GM12878 (cell line): ENCODE measurements around the gene FUBP1. TPM values are rescaled to one million over a fixed set of nuclear protein-coding genes. Genes with fewer than 3 reads are reported as not detected.

ENCODE experiments used
- ATAC-seq: fragments of 200-7000 bp; cut with Tn5 transposase; 3 replicates; pipeline ENCODE4 v1.9.1; 2020; ENCODE audit warnings: mild to moderate bottlenecking, moderate library complexity
- BruUV-seq: library from RNA; stranded (reverse); fragments of 400-500 nt; replicated peaks from 2 replicates; lab custom pipeline; 2021; lab: Mats Ljungman, UMichigan
- CTCF ChIA-PET: fragments of 300-600 bp; sonication (Branson Sonifier 250); formaldehyde crosslinking; extraction: SDS; loops from one replicate; lab custom pipeline; 2021; ENCODE audit warnings: inconsistent platforms; lab: Yijun Ruan, JAX
- POLR2A ChIA-PET: fragments of 350-600 bp; formaldehyde crosslinking; extraction: SDS; loops from one replicate; lab custom pipeline; 2021; ENCODE audit warnings: inconsistent platforms; lab: Charles Lee
- RAD21 ChIA-PET: fragments of 300-600 bp; sonication (Branson Sonifier 250); formaldehyde crosslinking; loops from one replicate; lab custom pipeline; 2023; ENCODE audit warnings: antibody characterized with exemption; ENCODE audit not compliant: unreplicated experiment; lab: Charles Lee
- SMC1A ChIA-PET: fragments of 300-600 bp; sonication (Branson Sonifier 250); formaldehyde crosslinking; loops from one replicate; lab custom pipeline; 2023; ENCODE audit not compliant: unreplicated experiment, uncharacterized antibody; lab: Charles Lee
- DNase-seq: peaks from one replicate; pipeline ENCODE4 v3.0.0-alpha.2; 2011; ENCODE audit warnings: low read depth, low spot score
- FAIRE-seq: peaks from 3 replicates; lab custom pipeline; 2011; peaks lifted over from hg19 to GRCh38; lab: Jason Lieb, UNC
- H2AFZ ChIP-seq: 2 replicates; pipeline ENCODE4 v1.6.0; 2011; ENCODE audit warnings: low read depth, low read length, control low read depth; ENCODE audit not compliant: control insufficient read depth
- H3K27ac ChIP-seq: 2 replicates; pipeline ENCODE4 v1.5.1; 2011; ENCODE audit warnings: control low read depth; ENCODE audit not compliant: control insufficient read depth, insufficient read depth
- H3K27me3 ChIP-seq, 2 experiments: replicated peaks in 1 of 2; 2 replicates each; pipeline versions ENCODE4 v1.6.0 to v1.6.1; 2011; ENCODE audit warnings: low read length in 1 of 2; ENCODE audit not compliant: control insufficient read depth in 2 of 2, insufficient read depth in 2 of 2
- H3K36me3 ChIP-seq, 2 experiments: 2 replicates each; pipeline ENCODE4 v1.5.1; 2011; ENCODE audit warnings: low read length in 1 of 2; ENCODE audit not compliant: control insufficient read depth in 2 of 2, insufficient read depth in 2 of 2
- H3K4me1 ChIP-seq: 2 replicates; pipeline ENCODE4 v1.6.1; 2011; ENCODE audit warnings: mild to moderate bottlenecking, low read length, moderate library complexity, mixed read lengths; ENCODE audit not compliant: control insufficient read depth, insufficient read depth
- H3K4me2 ChIP-seq: 2 replicates; pipeline ENCODE4 v1.6.0; 2011; ENCODE audit warnings: control low read depth; ENCODE audit not compliant: control insufficient read depth, insufficient read depth
- H3K4me3 ChIP-seq: fragments of 200-600 bp; sonication (generic); 2 replicates; pipeline ENCODE4 v1.5.1; 2016
- H3K79me2 ChIP-seq: 2 replicates; pipeline ENCODE4 v1.6.0; 2011; ENCODE audit warnings: low read length; ENCODE audit not compliant: control insufficient read depth, insufficient read depth
- H3K9ac ChIP-seq: 2 replicates; pipeline ENCODE4 v1.8.0; 2011; ENCODE audit warnings: low read length, control low read depth, mixed read lengths; ENCODE audit not compliant: control insufficient read depth, insufficient read depth
- H3K9me3 ChIP-seq: replicated peaks from 3 replicates; pipeline ENCODE4 v1.5.1; 2011; ENCODE audit warnings: mild to moderate bottlenecking, low read length; ENCODE audit not compliant: control insufficient read depth, insufficient read depth
- H4K20me1 ChIP-seq: 2 replicates; pipeline ENCODE4 v1.6.0; 2011; ENCODE audit not compliant: control insufficient read depth, insufficient read depth
- GABPA ChIP-seq: IDR thresholded peaks from 2 replicates; pipeline ENCODE4 v1.6.1; 2014; ENCODE audit warnings: antibody characterized with exemption, low read depth, mild to moderate bottlenecking, inconsistent platforms
- RELA ChIP-seq: fragments of 450-650 bp; IDR thresholded peaks from 2 replicates; pipeline ENCODE4 v1.8.0; 2014; ENCODE audit warnings: borderline replicate concordance; ENCODE audit not compliant: partially characterized antibody
- RUNX3 ChIP-seq: IDR thresholded peaks from 2 replicates; pipeline ENCODE4 v1.6.1; 2012; ENCODE audit warnings: low read length, inconsistent platforms
- SMC3 ChIP-seq: IDR thresholded peaks from 2 replicates; pipeline ENCODE4 v1.6.1; 2011; ENCODE audit warnings: low read length, improper control_type of control experiment, borderline replicate concordance
- WGBS: methylation state at CpG from one replicate; pipeline ENCODE4 v1.1.6; 2016; ENCODE audit warnings: low lambda C conversion rate; ENCODE audit not compliant: insufficient replicate concordance, insufficient coverage; ENCODE audit errors: missing lambda C conversion rate; 5-methylcytosine and 5-hydroxymethylcytosine counted together
- in situ Hi-C: fragments of 300-500 bp; cut with MboI; formaldehyde crosslinking; loops from 9 replicates; pipeline ENCODE4 v1.14.3; 2018; ENCODE audit warnings: mixed read lengths
- intact Hi-C: fragments of 100-400 bp; cut with micrococcal nuclease; formaldehyde crosslinking; loops from one replicate; pipeline ENCODE4 v1.14.2; 2022; ENCODE audit not compliant: unreplicated experiment
- polyA plus RNA-seq, 11 experiments: library from polyadenylated mRNA; depleted of rRNA in 4 of 11; unstranded in 6 of 11; stranded (reverse) in 5 of 11; fragments of >200 nt; fragmentation: Nextera tagmentation in 4 of 11; fragmentation: Illumina TruSeq in 1 of 11; extraction: Ambion mirVana in 4 of 11; extraction: Trizol in 1 of 11; gene quantifications; 1 replicate in 1 of 11; 2 replicates in 10 of 11; pipeline versions ENCODE4 v1.2.1 to v1.2.3, GENCODE V29; 2011 to 2016; ENCODE audit warnings: inconsistent platforms in 2 of 11, missing spikeins in 2 of 11, low read depth in 1 of 11
- total RNA-seq, 4 experiments: library from RNA; depleted of rRNA in 3 of 4; stranded (reverse); fragments of >200 nt in 3 of 4; fragmentation: Illumina TruSeq in 1 of 4; extraction: Trizol in 1 of 4; gene quantifications; 2 replicates each; pipeline versions ENCODE4 v1.2.1 to v1.2.3, GENCODE V29; 2013 to 2021
- TF ChIP-seq, protein P1 (sequence below): IDR thresholded peaks from 2 replicates; pipeline ENCODE4 v1.6.1; 2012; ENCODE audit warnings: low read length, inconsistent platforms

Gene FUBP1
- total and polyA plus RNA-seq, 10 of the 15 experiments (the other 5 are each of a cell fraction or from before 2014, with no cell fraction given): 110 to 343 (median 191) TPM

- ChIA-PET CTCF (interaction anchor here (1.0 kb wide), 2 partner anchors 51 to 187 kb away, joined by 4 read pairs; partner anchors contain the start of gene FUBP1), POLR2A (interaction anchor here (0.6 to 1.1 kb wide), 3 partner anchors 10 to 51 kb away, joined by 3 read pairs; partner anchors contain the start of gene FUBP1), SMC1A (interaction anchor here (0.6 to 1.6 kb wide), 4 partner anchors 8 to 1393 kb away, joined by 3 read pairs; no protein-coding TSS in a partner anchor)
- intact Hi-C loops: no loop called here
- Histone ChIP-seq H4K20me1 (no peaks in the 10 kb centered on the region), H3K4me1 (peaks cover 4% of the 10 kb centered on the region; the same call in 1 of the 2 replicates), H3K79me2 (peaks cover 3% of the 10 kb centered on the region), H3K27me3 (no peaks in the 10 kb centered on the region), H3K9ac (peak overlapping the region; percentile 13; the same call in 1 of the 2 replicates)
- ATAC-seq: peak; percentile 63
- TF ChIP-seq RUNX3 (peak; percentile 76), GABPA (0 out of 2 replicates have a peak, but pooled peaks have one; percentile 13), SMC3 (no peak), RELA (no peak)
- TF ChIP-seq, protein P1, sequence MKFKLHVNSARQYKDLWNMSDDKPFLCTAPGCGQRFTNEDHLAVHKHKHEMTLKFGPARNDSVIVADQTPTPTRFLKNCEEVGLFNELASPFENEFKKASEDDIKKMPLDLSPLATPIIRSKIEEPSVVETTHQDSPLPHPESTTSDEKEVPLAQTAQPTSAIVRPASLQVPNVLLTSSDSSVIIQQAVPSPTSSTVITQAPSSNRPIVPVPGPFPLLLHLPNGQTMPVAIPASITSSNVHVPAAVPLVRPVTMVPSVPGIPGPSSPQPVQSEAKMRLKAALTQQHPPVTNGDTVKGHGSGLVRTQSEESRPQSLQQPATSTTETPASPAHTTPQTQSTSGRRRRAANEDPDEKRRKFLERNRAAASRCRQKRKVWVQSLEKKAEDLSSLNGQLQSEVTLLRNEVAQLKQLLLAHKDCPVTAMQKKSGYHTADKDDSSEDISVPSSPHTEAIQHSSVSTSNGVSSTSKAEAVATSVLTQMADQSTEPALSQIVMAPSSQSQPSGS: 0 out of 2 replicates have a peak, but pooled peaks have one; percentile 5
- TF ChIP-seq, all 136 proteins: peak for 3
- Histone ChIP-seq H3K4me2 (peak overlapping the region; percentile 64), H2AFZ (peak overlapping the region; percentile 58), H3K27ac (peak overlapping the region; percentile 34), H3K36me3 (no peaks in the 10 kb centered on the region), H3K4me3 (peak overlapping the region; percentile 61), H3K9me3 (no peaks in the 10 kb centered on the region)
- DNase-seq (no peak), FAIRE-seq (no peak)
- in situ Hi-C loops: no loop called here
- RAD21 ChIA-PET: interaction anchor here (1.6 kb wide), 1 partner anchor 77 kb away, joined by 3 read pairs; the partner anchor contains the start of gene DNAJB4
- no TSS peak for BruUV-seq
- WGBS: 54% methylated on average over 4 of the region's 4 CpGs
Observed at GRCh38 chr1:77927414-77927813, 51.5 kb downstream of the FUBP1 start.
